H1 (cell line): ENCODE data around the gene GNB5. TPM values are rescaled to one million over a fixed set of nuclear protein-coding genes. Genes with fewer than 3 reads are reported as not detected.

Source experiments
- CTCF ChIA-PET: fragments of 300-600 bp; sonication (Branson Sonifier 250); formaldehyde crosslinking; loops from one replicate; lab custom pipeline; 2021; ENCODE audit not compliant: partially characterized antibody; lab: Charles Lee
- POLR2A ChIA-PET: fragments of 300-600 bp; sonication (Branson Sonifier 250); formaldehyde crosslinking; loops from one replicate; lab custom pipeline; 2021; ENCODE audit warnings: inconsistent platforms; ENCODE audit not compliant: partially characterized antibody; lab: Charles Lee
- DNase-seq, 2 experiments: peaks; one replicate each; pipeline versions ENCODE4 v3.0.0 to v3.0.0-alpha.2; 2010 to 2022; ENCODE audit warnings: low spot score in 2 of 2, low read depth in 1 of 2, mixed read lengths in 1 of 2
- FAIRE-seq: peaks from 2 replicates; lab custom pipeline; 2011; peaks lifted over from hg19 to GRCh38; lab: Jason Lieb, UNC
- H2AFZ ChIP-seq: 2 replicates; pipeline ENCODE4 v1.8.1; 2012; ENCODE audit warnings: low read length, inconsistent platforms
- H2AK5ac ChIP-seq: 2 replicates; pipeline ENCODE4 v1.6.1; 2013; ENCODE audit warnings: low read depth, low read length
- H2BK120ac ChIP-seq: replicated peaks from 2 replicates; pipeline ENCODE3; 2013; ENCODE audit warnings: low read depth, low read length, inconsistent platforms
- H2BK12ac ChIP-seq: 2 replicates; pipeline ENCODE4 v1.6.1; 2013; ENCODE audit warnings: low read depth, low read length
- H2BK15ac ChIP-seq: 2 replicates; pipeline ENCODE4 v1.6.1; 2013; ENCODE audit warnings: low read length
- H2BK20ac ChIP-seq: 2 replicates; pipeline ENCODE4 v1.6.1; 2013; ENCODE audit warnings: low read length
- H2BK5ac ChIP-seq: 2 replicates; pipeline ENCODE4 v1.6.1; 2013; ENCODE audit warnings: low read depth, low read length
- H3K14ac ChIP-seq: 2 replicates; pipeline ENCODE4 v1.6.1; 2013; ENCODE audit warnings: inconsistent platforms; ENCODE audit not compliant: insufficient read length
- H3K18ac ChIP-seq: 2 replicates; pipeline ENCODE4 v1.6.1; 2013; ENCODE audit warnings: low read length; ENCODE audit errors: extremely low read depth
- H3K23ac ChIP-seq: 2 replicates; pipeline ENCODE4 v1.6.1; 2013; ENCODE audit warnings: inconsistent platforms; ENCODE audit not compliant: insufficient read length
- H3K23me2 ChIP-seq: 2 replicates; pipeline ENCODE4 v1.6.1; 2013; ENCODE audit warnings: low read depth, low read length
- H3K27ac ChIP-seq: 2 replicates; pipeline ENCODE4 v1.6.1; 2011; ENCODE audit warnings: low read depth, low read length, inconsistent platforms
- H3K27me3 ChIP-seq, 4 experiments: replicated peaks in 1 of 4; 1 replicate in 1 of 4; 2 replicates in 3 of 4; pipeline versions ENCODE4 v1.6.1 to v1.8.1; 2011 to 2013; ENCODE audit warnings: low read length in 3 of 4, mild to moderate bottlenecking in 3 of 4, inconsistent platforms in 2 of 4, mixed read lengths in 2 of 4, moderate library complexity in 1 of 4; ENCODE audit not compliant: control insufficient read depth in 3 of 4, insufficient read depth in 3 of 4; ENCODE audit errors: extremely low read depth in 1 of 4
- H3K36me3 ChIP-seq, 4 experiments: 2 replicates each; pipeline versions ENCODE4 v1.6.1 to v1.8.1; 2011 to 2013; ENCODE audit warnings: mild to moderate bottlenecking in 4 of 4, low read length in 3 of 4, moderate library complexity in 2 of 4, control low read depth in 1 of 4, inconsistent platforms in 1 of 4; ENCODE audit not compliant: insufficient read depth in 4 of 4, control insufficient read depth in 2 of 4
- H3K4ac ChIP-seq: replicated peaks from 2 replicates; pipeline ENCODE3; 2013; ENCODE audit warnings: low read length, low read depth, mixed read lengths, inconsistent platforms; ENCODE audit not compliant: insufficient read length
- H3K4me1 ChIP-seq, 4 experiments: replicated peaks in 1 of 4; 1 replicate in 1 of 4; 2 replicates in 3 of 4; pipeline versions ENCODE4 v1.6.1 to v1.8.1; 2011 to 2013; ENCODE audit warnings: low read length in 3 of 4, inconsistent platforms in 2 of 4, mixed read lengths in 1 of 4; ENCODE audit not compliant: insufficient read depth in 4 of 4, control insufficient read depth in 3 of 4
- H3K4me2 ChIP-seq, 2 experiments: 2 replicates each; pipeline versions ENCODE4 v1.6.1 to v1.8.1; 2011 to 2013; ENCODE audit warnings: low read depth in 2 of 2, low read length in 2 of 2, control low read depth in 1 of 2, inconsistent platforms in 1 of 2, mild to moderate bottlenecking in 1 of 2; ENCODE audit not compliant: insufficient read depth in 1 of 2
- H3K4me3 ChIP-seq, 4 experiments: fragments of 200-600, 300-600 bp in 1 of 4; sonication (generic), shearing (Covaris generic), sonication (Bioruptor Twin) in 1 of 4; 2 replicates each; pipeline versions ENCODE4 v1.5.1 to v1.8.1; 2011 to 2016; ENCODE audit warnings: low read length in 4 of 4, low read depth in 3 of 4, control low read depth in 2 of 4, inconsistent platforms in 2 of 4, mild to moderate bottlenecking in 2 of 4, mixed read lengths in 1 of 4, moderate library complexity in 1 of 4; ENCODE audit not compliant: insufficient read depth in 2 of 4; ENCODE audit errors: extremely low read depth in 1 of 4
- H3K56ac ChIP-seq: replicated peaks from 2 replicates; pipeline ENCODE3; 2013; ENCODE audit warnings: low read depth, mild to moderate bottlenecking, mixed read lengths, low read length, inconsistent platforms; ENCODE audit not compliant: insufficient read length
- H3K79me1 ChIP-seq: 2 replicates; pipeline ENCODE4 v1.6.1; 2013; ENCODE audit warnings: low read depth, low read length, control low read depth
- H3K79me2 ChIP-seq, 2 experiments: 2 replicates each; pipeline versions ENCODE4 v1.6.1 to v1.8.1; 2012 to 2013; ENCODE audit warnings: low read length in 2 of 2, mild to moderate bottlenecking in 2 of 2, inconsistent platforms in 1 of 2; ENCODE audit not compliant: insufficient read depth in 2 of 2, control insufficient read depth in 1 of 2
- H3K9ac ChIP-seq, 4 experiments: replicated peaks in 1 of 4; 1 replicate in 1 of 4; 2 replicates in 3 of 4; pipeline versions ENCODE4 v1.6.1 to v1.8.1; 2011 to 2013; ENCODE audit warnings: low read depth in 3 of 4, low read length in 3 of 4, control low read depth in 2 of 4, mild to moderate bottlenecking in 2 of 4, moderate library complexity in 2 of 4, inconsistent platforms in 1 of 4; ENCODE audit errors: extremely low read depth in 1 of 4
- H3K9me3 ChIP-seq, 2 experiments: 2 replicates each; pipeline versions ENCODE4 v1.6.1 to v1.8.1; 2012 to 2013; ENCODE audit warnings: mild to moderate bottlenecking in 2 of 2, moderate library complexity in 2 of 2, control low read depth in 1 of 2, inconsistent platforms in 1 of 2, low read depth in 1 of 2, low read length in 1 of 2, mixed read lengths in 1 of 2; ENCODE audit not compliant: insufficient read depth in 2 of 2
- H4K20me1 ChIP-seq, 2 experiments: replicated peaks in 1 of 2; 2 replicates each; pipeline versions ENCODE3 to v1.8.1; 2011 to 2013; ENCODE audit warnings: inconsistent platforms in 2 of 2, low read length in 2 of 2, mild to moderate bottlenecking in 1 of 2; ENCODE audit not compliant: insufficient read depth in 2 of 2, control insufficient read depth in 1 of 2
- H4K5ac ChIP-seq: 2 replicates; pipeline ENCODE4 v1.6.1; 2013; ENCODE audit warnings: low read length, low read depth, mixed read lengths, inconsistent platforms; ENCODE audit not compliant: insufficient read length
- H4K8ac ChIP-seq: 2 replicates; pipeline ENCODE4 v1.8.0; 2013; ENCODE audit warnings: mild to moderate bottlenecking, moderate library complexity, low read length, inconsistent platforms; ENCODE audit not compliant: insufficient read depth; ENCODE audit errors: extremely low read depth
- H4K91ac ChIP-seq: replicated peaks from 2 replicates; pipeline ENCODE3; 2013; ENCODE audit warnings: low read length, mixed read lengths, inconsistent platforms; ENCODE audit not compliant: insufficient read length
- BRCA1 ChIP-seq: IDR thresholded peaks from 2 replicates; pipeline ENCODE4 v1.6.1; 2012; ENCODE audit warnings: low read depth, low read length, improper control_type of control experiment
- CTBP2 ChIP-seq: IDR thresholded peaks from 2 replicates; pipeline ENCODE4 v1.7.0; 2011; ENCODE audit warnings: borderline replicate concordance, mild to moderate bottlenecking, moderate library complexity, mixed read lengths, low read length; ENCODE audit not compliant: insufficient read depth, insufficient read length
- EZH2 ChIP-seq: fragments of 200-600 bp; sonication (generic); IDR thresholded peaks from 2 replicates; pipeline ENCODE4 v1.7.1; 2012; ENCODE audit warnings: low read depth, mild to moderate bottlenecking, moderate library complexity, low read length, inconsistent platforms; ENCODE audit not compliant: severe bottlenecking
- RAD21 ChIP-seq, 2 experiments: IDR thresholded peaks in 1 of 2; conservative IDR thresholded peaks in 1 of 2; 2 replicates each; pipeline ENCODE4 v1.6.1; 2011; ENCODE audit warnings: low read depth in 2 of 2, low read length in 2 of 2, improper control_type of control experiment in 1 of 2, inconsistent platforms in 1 of 2, mild to moderate bottlenecking in 1 of 2, moderate library complexity in 1 of 2
- SAP30 ChIP-seq: fragments of 300-600 bp; sonication (generic); IDR thresholded peaks from 2 replicates; pipeline ENCODE4 v1.7.1; 2012; ENCODE audit warnings: low read length, moderate library complexity, mild to moderate bottlenecking, inconsistent platforms; ENCODE audit not compliant: insufficient read depth, insufficient replicate concordance
- SIN3A ChIP-seq, 2 experiments: IDR thresholded peaks in 1 of 2; conservative IDR thresholded peaks in 1 of 2; 2 replicates each; pipeline ENCODE4 v1.6.1; 2011 to 2012; ENCODE audit warnings: low read length in 2 of 2, improper control_type of control experiment in 1 of 2, low read depth in 1 of 2, mild to moderate bottlenecking in 1 of 2
- WGBS, 2 experiments: shearing (Covaris generic) in 1 of 2; methylation state at CpG; one replicate each; pipeline versions ENCODE4 v1.1.6 to v1.1.7; 2013 to 2015; ENCODE audit warnings: low lambda C conversion rate in 2 of 2, mixed read lengths in 2 of 2, inconsistent platforms in 1 of 2, low coverage in 1 of 2, missing lambda C conversion rate in 1 of 2; ENCODE audit not compliant: insufficient replicate concordance in 2 of 2, insufficient coverage in 1 of 2, insufficient read length in 1 of 2; ENCODE audit errors: extremely low coverage in 1 of 2, missing lambda C conversion rate in 1 of 2; 5-methylcytosine and 5-hydroxymethylcytosine counted together
- polyA plus RNA-seq, 7 experiments: library from polyadenylated mRNA; depleted of rRNA in 3 of 7; stranded (reverse) in 5 of 7; unstranded in 2 of 7; fragments of >200 nt in 5 of 7; fragments of 200-250 nt in 2 of 7; gene quantifications; 1 replicate in 5 of 7; 2 replicates in 1 of 7; 4 replicates in 1 of 7; pipeline versions ENCODE4 v1.2.1 to v1.2.3, GENCODE V29; 2011 to 2013; ENCODE audit warnings: missing spikeins in 2 of 7, mixed read lengths in 2 of 7
- total RNA-seq: library from RNA; stranded (reverse); fragmentation: NEBNext Ultra II Directional; extraction: Animal tissue kit (Norgen Biotek cat#: 25700); gene quantifications from 2 replicates; pipeline ENCODE4 v1.2.1, GENCODE V29; 2021

Gene GNB5
- total and polyA plus RNA-seq, 2 of the 8 experiments (the other 6 are each of a cell fraction or from before 2014, with no cell fraction given): 21.7 to 42.5 TPM

GRCh38 chr15:52162260-52162659, 28.9 kb downstream of the GNB5 start:
- Histone ChIP-seq H3K79me2 (no peaks in the 10 kb centered on the region), H2AFZ (no peak overlapping the region), H2BK20ac (no peak overlapping the region), H4K91ac (no peak overlapping the region), H2BK120ac (no peak overlapping the region), H3K4me3 (no peak overlapping the region), H3K4ac (no peak overlapping the region), H3K36me3 (peaks cover 0 to 3% (median 0%) of the 10 kb centered on the region in 4 experiments; a peak in 3 of 8 replicates), H4K8ac (no peak overlapping the region), H2BK15ac (no peak overlapping the region), H3K23ac (no peak overlapping the region), H3K9me3 (no peaks in the 10 kb centered on the region), H2BK12ac (no peak overlapping the region), H3K27me3 (no peaks in the 10 kb centered on the region), H3K14ac (no peak overlapping the region), H3K79me1 (no peaks in the 10 kb centered on the region; the same call in 1 of the 2 replicates), H3K4me1 (no peaks in the 10 kb centered on the region; a peak in 2 of 7 replicates), H2AK5ac (no peak overlapping the region), H3K4me2 (no peak overlapping the region), H2BK5ac (no peak overlapping the region), H3K23me2 (no peaks in the 10 kb centered on the region), H3K56ac (no peak overlapping the region), H3K18ac (no peak overlapping the region), H4K5ac (no peak overlapping the region), H3K27ac (no peak overlapping the region), H4K20me1 (peaks cover 0 to 3% of the 10 kb centered on the region in 2 experiments), H3K9ac (no peak overlapping the region)
- FAIRE-seq (no peak), DNase-seq (no peak)
- WGBS, 2 experiments: 95% methylated on average over 4 of the region's 4 CpGs; no CpG with 5 or more reads in 1 of the 2 experiments
- POLR2A ChIA-PET: interaction anchor here (1.0 to 1.2 kb wide), 3 partner anchors 12 to 17 kb away, joined by 3 to 4 read pairs (median 3); no protein-coding TSS in a partner anchor
- TF ChIP-seq RAD21 (IDR thresholded peaks at IDR 0.05 in 1 of 2, conservative IDR thresholded peaks at IDR 0.05 in 1 of 2; ENCODE audit: low read depth in 2 of 2, low read length in 2 of 2) (no peak), SAP30 (no peak), BRCA1 (no peak), EZH2 (no peak), CTBP2 (no peak), SIN3A (conservative IDR thresholded peaks at IDR 0.05 in 1 of 2, IDR thresholded peaks at IDR 0.05 in 1 of 2; ENCODE audit: low read depth in 1 of 2, low read length in 2 of 2) (no peak)
- CTCF ChIA-PET: interaction anchor here (1.0 to 7.5 kb wide), 10 partner anchors 9 to 65 kb away, joined by 3 to 95 read pairs (median 12); no protein-coding TSS in a partner anchor
